Lung (tissue), 12 donors: Measurements from ENCODE around the gene MMEL1. TPM values are rescaled to one million over a fixed set of nuclear protein-coding genes. Genes with fewer than 3 reads are reported as not detected.

Source experiments
- ATAC-seq: fragments of 200-7000 bp; cut with Tn5 transposase; one replicate; pipeline ENCODE4 v1.9.1; 2020; ENCODE audit warnings: moderate number of reproducible peaks; ENCODE audit not compliant: insufficient read depth, low FRiP score
- DNase-seq, 3 donors: peaks; one replicate each; pipeline ENCODE4 v3.0.0-alpha.2; 2013 to 2017
- H3K27ac ChIP-seq, 2 donors: one replicate each; pipeline ENCODE4 v1.5.1; 2013; ENCODE audit warnings: mild to moderate bottlenecking in 2 of 2, moderate library complexity in 2 of 2, control low read depth in 1 of 2, inconsistent platforms in 1 of 2, low read depth in 1 of 2, low read length in 1 of 2
- H3K27me3 ChIP-seq, 3 donors: one replicate each; pipeline ENCODE4 v1.5.1; 2013; ENCODE audit warnings: low read length in 2 of 3; ENCODE audit not compliant: control insufficient read depth in 3 of 3, insufficient read depth in 3 of 3
- H3K36me3 ChIP-seq, 4 donors: one replicate each; pipeline ENCODE4 v1.5.1; 2013; ENCODE audit warnings: low read length in 4 of 4, mild to moderate bottlenecking in 1 of 4, moderate library complexity in 1 of 4; ENCODE audit not compliant: control insufficient read depth in 4 of 4, insufficient read depth in 4 of 4
- H3K4me1 ChIP-seq, 5 donors: one replicate each; pipeline ENCODE4 v1.5.1; 2013; ENCODE audit warnings: low read length in 5 of 5, mild to moderate bottlenecking in 2 of 5, moderate library complexity in 1 of 5; ENCODE audit not compliant: control insufficient read depth in 5 of 5, insufficient read depth in 5 of 5
- H3K4me3 ChIP-seq: one replicate; pipeline ENCODE4 v1.5.1; 2013; ENCODE audit warnings: mild to moderate bottlenecking, control low read depth, moderate library complexity
- H3K9ac ChIP-seq, 2 donors: one replicate each; pipeline ENCODE4 v1.5.1; 2013; ENCODE audit warnings: low read length in 2 of 2, control low read depth in 1 of 2; ENCODE audit not compliant: insufficient read depth in 1 of 2
- H3K9me3 ChIP-seq, 4 donors: one replicate each; pipeline ENCODE4 v1.5.1; 2013; ENCODE audit warnings: low read length in 3 of 4, mild to moderate bottlenecking in 1 of 4, moderate library complexity in 1 of 4; ENCODE audit not compliant: control insufficient read depth in 4 of 4, insufficient read depth in 3 of 4
- WGBS, 2 donors: extraction: QIAGEN DNeasy Blood & Tissue Kit; methylation state at CpG; one replicate each; pipeline ENCODE4 v1.1.7; 2013; 5-methylcytosine and 5-hydroxymethylcytosine counted together
- polyA plus RNA-seq, 2 donors: library from polyadenylated mRNA; stranded (reverse); fragments of 200-250 nt; gene quantifications; one replicate each; pipeline ENCODE4 v1.2.1, GENCODE V29; 2013
- total RNA-seq, 2 donors: library from RNA; depleted of rRNA in 1 of 2; stranded (reverse); fragments of >200 nt in 1 of 2; gene quantifications; one replicate each; pipeline ENCODE4 v1.2.1, GENCODE V29; 2014 to 2021
- TF ChIP-seq, protein P1 (sequence below): IDR thresholded peaks from 2 replicates; pipeline ENCODE4 v1.5.1; 2012; ENCODE audit warnings: mild to moderate bottlenecking; ENCODE audit errors: control extremely low read depth, extremely low read depth
- donor health status: control.
- donor health status: control.
- donor health status: Bipolar disorder and iron deficiency.
- donor health status: healthy.
- donor health status: DM: yes; HTN: yes; CAD: no.

The MMEL1 gene
- total and polyA plus RNA-seq, 4 donors, result 4.0 to 8.4 (median 6.0) TPM

DNA sequence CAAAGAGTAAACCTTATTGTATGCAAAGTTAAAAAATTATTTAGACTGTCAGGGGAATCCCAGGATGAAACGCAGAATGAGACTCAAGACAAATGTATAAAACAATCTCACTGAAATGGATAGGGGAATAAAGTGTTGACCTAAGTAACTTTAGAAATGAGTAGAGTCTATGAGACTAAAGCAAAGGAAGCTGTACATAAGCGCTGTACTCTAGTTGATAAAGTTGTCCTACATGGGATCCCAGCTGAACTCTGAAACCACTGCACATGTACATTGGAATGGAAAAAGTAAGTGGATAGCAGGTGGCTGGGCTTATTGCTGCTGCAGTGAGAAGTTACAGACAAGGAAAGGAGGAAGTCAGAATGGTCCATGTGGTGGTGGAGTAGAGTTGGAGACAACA is 18.7 kb downstream of the MMEL1 start:
- Histone ChIP-seq H3K27me3 (no peaks in the 10 kb centered on the region), H3K4me3 (no peak overlapping the region), H3K9me3 (peaks cover 0 to 16% (median 4%) of the 10 kb centered on the region in 4 donors), H3K27ac (no peak overlapping the region), H3K9ac (no peak overlapping the region), H3K36me3 (no peaks in the 10 kb centered on the region), H3K4me1 (peaks cover 0 to 16% (median 4%) of the 10 kb centered on the region in 5 donors)
- DNase-seq (no peak), ATAC-seq (no peak)
- TF ChIP-seq, protein P1, sequence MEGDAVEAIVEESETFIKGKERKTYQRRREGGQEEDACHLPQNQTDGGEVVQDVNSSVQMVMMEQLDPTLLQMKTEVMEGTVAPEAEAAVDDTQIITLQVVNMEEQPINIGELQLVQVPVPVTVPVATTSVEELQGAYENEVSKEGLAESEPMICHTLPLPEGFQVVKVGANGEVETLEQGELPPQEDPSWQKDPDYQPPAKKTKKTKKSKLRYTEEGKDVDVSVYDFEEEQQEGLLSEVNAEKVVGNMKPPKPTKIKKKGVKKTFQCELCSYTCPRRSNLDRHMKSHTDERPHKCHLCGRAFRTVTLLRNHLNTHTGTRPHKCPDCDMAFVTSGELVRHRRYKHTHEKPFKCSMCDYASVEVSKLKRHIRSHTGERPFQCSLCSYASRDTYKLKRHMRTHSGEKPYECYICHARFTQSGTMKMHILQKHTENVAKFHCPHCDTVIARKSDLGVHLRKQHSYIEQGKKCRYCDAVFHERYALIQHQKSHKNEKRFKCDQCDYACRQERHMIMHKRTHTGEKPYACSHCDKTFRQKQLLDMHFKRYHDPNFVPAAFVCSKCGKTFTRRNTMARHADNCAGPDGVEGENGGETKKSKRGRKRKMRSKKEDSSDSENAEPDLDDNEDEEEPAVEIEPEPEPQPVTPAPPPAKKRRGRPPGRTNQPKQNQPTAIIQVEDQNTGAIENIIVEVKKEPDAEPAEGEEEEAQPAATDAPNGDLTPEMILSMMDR, result no peak
- WGBS, 2 donors, result 92 to 96% methylated on average over 2 of the region's 2 CpGs

DNA sequence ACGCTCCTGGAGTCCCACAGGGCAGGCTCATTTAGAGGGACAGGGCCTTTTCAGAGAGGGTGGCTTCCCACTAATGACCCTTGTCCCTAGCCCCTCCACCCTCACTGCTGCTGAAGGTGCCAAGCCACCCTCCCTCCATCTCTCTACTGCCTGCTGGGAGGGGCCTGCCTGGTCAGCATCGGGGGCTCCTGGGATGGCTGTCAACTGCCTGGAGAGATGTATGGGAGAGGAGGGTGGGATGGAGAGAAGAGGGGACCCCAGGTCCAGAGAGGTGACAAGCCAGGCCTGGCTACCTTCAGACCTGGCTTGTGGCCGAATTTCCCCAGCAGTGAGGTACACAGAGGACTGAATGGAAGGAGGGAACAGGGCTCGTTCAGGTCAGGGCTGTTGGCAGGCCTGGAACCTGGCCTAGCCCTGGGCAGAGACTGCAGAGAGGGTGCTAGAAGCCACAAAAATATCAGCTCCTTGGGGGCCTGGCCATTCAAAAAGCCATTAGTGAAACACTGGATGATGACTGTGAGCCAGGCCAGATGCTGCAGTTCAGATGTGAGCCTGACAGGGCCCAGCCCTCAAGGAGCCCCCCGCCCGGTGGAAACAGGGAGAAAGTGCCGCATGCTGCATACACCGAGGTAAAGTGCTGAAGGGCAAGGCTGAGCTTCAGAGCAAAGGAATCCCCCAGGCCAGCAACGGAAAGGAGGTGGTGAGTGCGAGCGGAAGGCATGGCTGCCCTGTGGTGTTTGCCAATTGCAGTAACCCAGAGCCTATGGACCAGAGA is 20.0 kb downstream of the MMEL1 start:
- TF ChIP-seq, protein P1, result no peak
- no peaks in the 10 kb centered on the region for H3K27me3 ChIP-seq
- H3K36me3 ChIP-seq, result no peaks in the 10 kb centered on the region
- H3K4me1 ChIP-seq, result peaks cover 0 to 21% (median 4%) of the 10 kb centered on the region in 5 donors
- peak in 1 of 3 donors; percentile 36 for DNase-seq
- H3K9me3 ChIP-seq, result peaks cover 0 to 16% (median 4%) of the 10 kb centered on the region in 4 donors
- ATAC-seq, result no peak
- 86 to 88% methylated on average over 11 of the region's 11 CpGs for WGBS, 2 donors
- H3K9ac ChIP-seq, result no peak overlapping the region
- no peak overlapping the region for H3K4me3 ChIP-seq
- no peak overlapping the region for H3K27ac ChIP-seq

DNA sequence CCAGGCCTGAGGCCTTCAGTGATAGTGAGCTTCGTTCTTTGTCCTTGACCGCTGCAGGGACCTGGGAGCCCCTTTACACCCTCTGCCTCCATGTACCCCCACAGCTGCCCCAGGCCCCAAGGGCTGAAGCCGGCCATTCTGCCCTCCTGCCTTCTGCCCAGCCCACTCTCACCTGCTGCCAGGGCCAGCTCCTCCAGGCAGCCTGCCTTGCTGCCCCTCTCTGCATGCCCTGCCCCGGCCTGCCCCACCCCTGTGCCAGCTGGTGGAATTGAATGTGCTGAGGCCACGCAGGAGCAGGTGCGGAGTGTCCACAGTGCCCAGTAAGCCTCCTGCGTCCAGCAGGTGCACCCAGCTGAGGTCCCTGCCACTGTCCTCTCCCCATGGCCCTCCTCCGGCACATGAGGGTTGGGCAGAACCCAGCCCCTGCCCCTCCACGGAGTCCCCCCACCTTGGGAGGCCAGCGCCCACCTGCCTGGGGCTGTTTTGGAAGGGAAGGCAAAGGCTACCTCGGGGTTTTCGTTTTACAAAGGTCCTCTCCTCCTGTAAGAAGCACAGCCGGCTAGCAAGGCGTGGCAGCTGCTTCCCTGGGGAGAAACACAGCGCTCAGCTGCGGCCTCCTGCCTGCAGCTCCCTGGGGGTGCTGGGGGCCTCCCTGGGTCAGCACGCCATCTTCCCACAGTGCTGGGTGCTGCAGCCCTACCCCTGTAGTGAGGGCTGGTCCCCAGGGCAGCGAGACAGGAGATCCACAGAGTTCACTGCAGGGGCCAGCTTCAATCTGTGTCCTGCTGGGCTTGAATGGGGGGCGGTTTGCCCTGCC is 21.0 kb downstream of the MMEL1 start:
- WGBS, 2 donors, result 88 to 93% methylated on average over 19 of the region's 19 CpGs
- H3K4me3 ChIP-seq, result no peak overlapping the region
- H3K27ac ChIP-seq, result no peak overlapping the region
- DNase-seq (no peak), ATAC-seq (no peak)
- TF ChIP-seq, protein P1, result no peak
- no peaks in the 10 kb centered on the region for H3K27me3 ChIP-seq
- H3K4me1 ChIP-seq, result peaks cover 0 to 30% (median 4%) of the 10 kb centered on the region in 5 donors
- no peaks in the 10 kb centered on the region for H3K36me3 ChIP-seq
- peaks cover 0 to 16% (median 4%) of the 10 kb centered on the region in 4 donors for H3K9me3 ChIP-seq
- no peak overlapping the region for H3K9ac ChIP-seq
